Brain microvascular endothelial cell (primary cell): ENCODE data around the gene C16orf95.

Source experiments
- DNase-seq: peaks from one replicate; pipeline ENCODE4 v3.0.0-alpha.2; 2020
- H3K27ac ChIP-seq: fragments of 250-450 bp; sonication (Bioruptor Pico); 2 replicates; pipeline ENCODE4 v1.5.1; 2020; ENCODE audit warnings: mild to moderate bottlenecking, moderate library complexity
- H3K27me3 ChIP-seq: fragments of 250-450 bp; sonication (Bioruptor Pico); replicated peaks from 2 replicates; pipeline ENCODE4 v1.5.1; 2020; ENCODE audit warnings: mild to moderate bottlenecking
- H3K36me3 ChIP-seq: fragments of 250-450 bp; sonication (Bioruptor Pico); replicated peaks from 2 replicates; pipeline ENCODE4 v1.5.1; 2020; ENCODE audit warnings: mild to moderate bottlenecking
- H3K4me3 ChIP-seq: 2 replicates; pipeline ENCODE4 v1.5.1; 2011; ENCODE audit warnings: low read depth, mild to moderate bottlenecking, control low read depth, low read length, moderate library complexity
- in situ Hi-C: cut with HindIII; loops from 2 replicates; pipeline ENCODE4 v1.10.0; 2017; ENCODE audit warnings: low sequenced_read_pairs, low pct_ligation_motif_present
- TF ChIP-seq, protein P1 (sequence below): IDR thresholded peaks from 2 replicates; pipeline ENCODE4 v1.5.1; 2011; ENCODE audit warnings: low read depth, mild to moderate bottlenecking, moderate library complexity, low read length, control low read depth, inconsistent platforms; ENCODE audit errors: missing control alignments

C16orf95 gene

DNA sequence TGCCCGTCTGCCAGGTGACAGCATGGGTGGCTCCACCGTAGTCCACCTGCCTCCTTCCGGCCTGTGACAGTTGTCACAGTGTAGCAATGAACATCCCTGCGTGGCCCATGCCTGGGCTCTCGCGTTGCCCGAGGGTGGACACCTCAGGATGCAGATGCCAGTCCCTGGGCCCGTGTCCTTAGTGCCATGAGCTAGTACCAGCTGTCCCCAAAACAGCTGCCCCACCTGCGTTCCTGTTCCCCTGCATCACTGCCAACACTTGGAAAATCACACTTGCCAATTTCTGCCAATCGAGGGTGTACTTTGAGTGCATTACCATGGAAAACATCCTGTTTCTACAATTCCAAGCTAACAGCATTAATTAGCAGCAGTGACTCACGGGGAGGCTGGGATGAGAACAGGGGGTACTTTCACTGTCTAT lies 9.0 kb upstream of the C16orf95 start:
- TF ChIP-seq, protein P1, sequence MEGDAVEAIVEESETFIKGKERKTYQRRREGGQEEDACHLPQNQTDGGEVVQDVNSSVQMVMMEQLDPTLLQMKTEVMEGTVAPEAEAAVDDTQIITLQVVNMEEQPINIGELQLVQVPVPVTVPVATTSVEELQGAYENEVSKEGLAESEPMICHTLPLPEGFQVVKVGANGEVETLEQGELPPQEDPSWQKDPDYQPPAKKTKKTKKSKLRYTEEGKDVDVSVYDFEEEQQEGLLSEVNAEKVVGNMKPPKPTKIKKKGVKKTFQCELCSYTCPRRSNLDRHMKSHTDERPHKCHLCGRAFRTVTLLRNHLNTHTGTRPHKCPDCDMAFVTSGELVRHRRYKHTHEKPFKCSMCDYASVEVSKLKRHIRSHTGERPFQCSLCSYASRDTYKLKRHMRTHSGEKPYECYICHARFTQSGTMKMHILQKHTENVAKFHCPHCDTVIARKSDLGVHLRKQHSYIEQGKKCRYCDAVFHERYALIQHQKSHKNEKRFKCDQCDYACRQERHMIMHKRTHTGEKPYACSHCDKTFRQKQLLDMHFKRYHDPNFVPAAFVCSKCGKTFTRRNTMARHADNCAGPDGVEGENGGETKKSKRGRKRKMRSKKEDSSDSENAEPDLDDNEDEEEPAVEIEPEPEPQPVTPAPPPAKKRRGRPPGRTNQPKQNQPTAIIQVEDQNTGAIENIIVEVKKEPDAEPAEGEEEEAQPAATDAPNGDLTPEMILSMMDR, result no peak
- DNase-seq, result no peak
- H3K4me3 ChIP-seq, result no peak overlapping the region
- peaks cover 24% of the 10 kb centered on the region for H3K36me3 ChIP-seq
- in situ Hi-C loops, result no loop called here
- no peaks in the 10 kb centered on the region for H3K27me3 ChIP-seq
- no peak overlapping the region for H3K27ac ChIP-seq

DNA sequence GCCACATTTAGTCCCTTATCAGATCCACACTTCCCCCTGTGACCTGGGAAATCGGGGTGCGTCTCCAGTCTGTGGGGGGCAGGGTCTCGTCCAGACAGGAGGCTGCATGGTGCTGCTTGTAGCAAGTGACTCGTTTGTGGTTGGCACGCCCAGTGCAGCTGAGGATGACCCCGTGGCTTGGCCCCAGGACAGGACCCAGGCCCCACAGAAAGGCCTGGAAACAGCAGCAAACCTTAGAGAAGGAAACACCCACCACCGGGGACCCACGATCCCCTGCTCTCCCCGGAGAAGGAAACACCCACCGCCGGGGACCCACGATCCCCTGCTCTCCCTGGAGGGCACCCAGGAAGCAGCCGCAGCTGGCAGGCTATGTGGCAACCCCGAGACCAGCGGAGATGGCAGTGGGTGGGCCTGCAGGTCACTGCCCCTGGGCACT lies 8.2 kb upstream of the C16orf95 start:
- TF ChIP-seq, protein P1, result no peak
- H3K36me3 ChIP-seq, result peaks cover 20% of the 10 kb centered on the region
- in situ Hi-C loops, result no loop called here
- no peak overlapping the region for H3K27ac ChIP-seq
- no peak for DNase-seq
- H3K4me3 ChIP-seq, result no peak overlapping the region
- no peaks in the 10 kb centered on the region for H3K27me3 ChIP-seq

DNA sequence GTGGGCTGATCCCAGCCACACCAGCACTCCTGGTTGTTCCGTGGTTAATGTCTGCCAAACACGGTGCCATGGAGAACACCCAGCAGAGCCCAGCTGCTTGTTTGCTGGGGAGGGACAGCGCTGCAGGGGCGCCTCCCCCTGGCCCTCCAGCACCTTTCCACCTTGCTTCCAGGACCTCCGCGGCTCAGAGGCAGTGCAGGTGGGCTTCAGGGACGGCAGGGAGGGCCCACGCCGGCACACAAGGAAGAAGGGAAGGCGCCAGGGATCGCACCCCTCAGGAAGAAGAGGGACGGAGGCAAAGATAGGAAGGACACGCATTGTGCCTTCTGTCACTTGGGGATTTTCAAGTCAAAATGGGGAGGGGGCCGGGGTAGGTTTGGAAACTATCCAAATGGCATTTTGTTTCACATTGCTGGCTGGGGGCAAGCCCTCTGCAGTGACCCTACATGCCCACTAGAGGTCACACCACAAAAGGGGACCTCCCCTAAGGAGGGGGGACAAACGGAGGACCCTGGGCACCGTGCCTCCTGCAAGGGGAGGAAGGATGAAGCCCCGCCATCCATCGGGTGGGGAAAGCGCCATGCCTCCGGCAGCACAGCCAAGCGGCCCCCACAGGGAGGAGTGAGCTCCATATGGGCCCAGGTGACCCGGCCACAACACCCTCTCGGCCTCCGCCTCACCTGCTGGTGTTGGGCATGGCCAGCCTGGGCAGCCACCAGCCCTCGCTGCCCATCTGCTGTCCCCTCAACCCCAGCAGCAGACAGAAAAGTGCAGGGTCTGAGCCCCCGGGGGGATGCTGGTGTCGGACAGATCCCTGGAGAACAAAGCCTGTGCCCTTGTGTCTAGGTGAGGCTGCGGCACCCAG lies 7.5 kb upstream of the C16orf95 start:
- in situ Hi-C loops, result no loop called here
- Histone ChIP-seq H3K4me3 (no peak overlapping the region), H3K36me3 (peaks cover 12% of the 10 kb centered on the region), H3K27me3 (no peaks in the 10 kb centered on the region), H3K27ac (no peak overlapping the region)
- TF ChIP-seq, protein P1, result peak; percentile 87
- no peak for DNase-seq

DNA sequence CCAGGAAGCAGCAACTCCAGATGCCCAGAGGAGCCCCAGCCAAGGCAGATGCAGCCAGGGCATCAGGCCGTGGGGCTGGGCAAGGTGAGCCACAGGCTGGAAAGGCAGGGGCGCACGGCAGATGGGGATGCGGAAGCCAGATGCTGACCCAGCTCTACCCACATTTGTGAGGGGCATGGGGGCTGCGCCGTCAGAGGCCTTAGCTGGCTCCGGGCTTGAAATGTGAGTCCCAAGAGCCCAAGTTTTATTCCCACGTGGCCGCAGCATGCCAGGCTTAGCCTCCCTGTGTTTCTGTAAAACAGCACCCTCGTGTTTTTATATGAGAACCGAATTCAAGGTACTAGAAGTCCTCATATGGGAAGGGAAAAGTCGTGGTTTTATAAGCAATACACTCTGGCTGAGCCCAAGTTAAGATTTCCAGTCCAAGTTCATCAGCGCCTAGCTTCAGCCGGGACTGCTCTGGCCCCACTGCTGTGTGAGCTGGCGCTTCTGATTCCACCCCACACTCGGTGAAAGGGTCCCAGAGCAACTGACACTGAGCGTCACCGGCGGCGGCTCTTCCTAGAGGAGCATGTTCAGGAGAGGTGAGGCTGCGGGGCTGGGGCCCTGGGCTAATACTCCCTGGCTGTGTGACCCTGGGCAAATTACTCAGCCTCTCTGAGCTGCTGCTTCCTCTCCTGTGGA lies 6.7 kb upstream of the C16orf95 start:
- Histone ChIP-seq H3K27ac (no peak overlapping the region), H3K27me3 (no peaks in the 10 kb centered on the region), H3K36me3 (peaks cover 8% of the 10 kb centered on the region), H3K4me3 (no peak overlapping the region)
- TF ChIP-seq, protein P1, result no peak
- in situ Hi-C loops, result no loop called here
- no peak for DNase-seq

DNA sequence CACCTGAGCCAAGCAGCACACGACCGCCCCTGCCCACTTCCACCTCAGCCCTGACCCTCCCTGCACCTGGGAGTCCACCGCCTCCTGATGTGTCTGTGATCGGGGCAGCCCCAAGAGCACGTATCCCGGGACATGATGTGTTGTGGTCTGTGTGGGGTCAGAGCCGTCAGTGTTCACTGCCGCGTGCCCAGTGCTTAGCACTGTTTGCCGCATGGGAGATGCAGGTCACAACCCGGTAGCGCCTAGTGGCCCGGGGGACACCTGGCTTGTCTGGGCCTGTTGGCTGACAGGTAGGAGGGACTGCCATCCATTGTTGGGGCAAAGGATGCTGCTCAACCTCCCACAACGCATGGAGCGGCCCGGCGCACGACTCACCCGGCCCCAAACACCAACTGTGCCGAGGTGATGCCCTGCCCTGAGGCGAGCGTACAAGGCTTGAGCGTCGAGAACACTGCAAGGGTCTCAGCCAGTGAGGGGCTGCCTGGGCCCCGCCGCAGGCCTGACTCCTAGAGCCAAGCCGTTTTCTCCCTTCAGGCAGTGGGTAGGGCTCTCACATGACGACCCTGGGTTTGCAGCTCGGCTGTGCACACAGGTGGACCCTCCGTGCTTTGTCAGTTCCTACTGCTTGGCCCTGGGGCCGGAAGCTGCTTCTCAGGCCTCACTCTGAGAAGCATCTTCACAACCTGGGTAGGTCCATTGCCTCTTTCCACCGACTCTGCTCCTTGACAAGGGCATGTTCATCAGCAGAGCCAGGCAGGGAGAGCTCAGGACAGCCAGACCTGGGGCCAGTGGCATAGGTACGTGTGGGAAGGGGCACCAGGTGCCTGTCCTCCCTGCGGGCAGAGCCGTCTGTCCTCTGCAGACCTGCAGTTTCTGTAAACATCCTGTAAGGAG lies 5.9 kb upstream of the C16orf95 start:
- in situ Hi-C loops, result no loop called here
- no peak for DNase-seq
- TF ChIP-seq, protein P1, result no peak
- Histone ChIP-seq H3K27me3 (no peaks in the 10 kb centered on the region), H3K27ac (no peak overlapping the region), H3K4me3 (no peak overlapping the region), H3K36me3 (peaks cover 2% of the 10 kb centered on the region)
